Left cardiac atrium (tissue), 4 donors: ENCODE data around the gene PRPF40A. TPM values are rescaled to one million over a fixed set of nuclear protein-coding genes. Genes with fewer than 3 reads are reported as not detected.
A peak's percentile ranks its signal among the peaks of the same experiment; 100 is the strongest.

Experiments used
- ATAC-seq, 2 donors: fragments of 200-7000 bp; cut with Tn5 transposase; one replicate each; pipeline ENCODE4 v1.9.1; 2020; ENCODE audit warnings: mild to moderate bottlenecking in 2 of 2, moderate library complexity in 2 of 2
- DNase-seq: peaks from one replicate; pipeline ENCODE4 v3.0.0-alpha.2; 2020
- intact Hi-C, 2 donors: fragments of 100-400 bp; cut with DNase I; formaldehyde crosslinking; loops; one replicate each; pipeline versions ENCODE4 v1.14.1 to v1.15.1; 2022 to 2023
- total RNA-seq, 2 donors: library from RNA; stranded (reverse); fragmentation: NEBNext Ultra II Directional; extraction: Animal tissue kit (Norgen Biotek cat#: 25700); gene quantifications; one replicate each; pipeline ENCODE4 v1.2.1, GENCODE V29; 2021
- donor health status: DM: no; HTN: yes; CAD: no.
- donor health status: DM: no; HTN: yes; CAD: no; lungs with severe emphysema.
- donor health status: DM: yes; HTN: yes; CAD: no.
- donor health status: Dilated cardiomyopathy.

The PRPF40A gene
- total RNA-seq, 2 donors from 2014 or later = 36.7 to 51.1 TPM

DNA sequence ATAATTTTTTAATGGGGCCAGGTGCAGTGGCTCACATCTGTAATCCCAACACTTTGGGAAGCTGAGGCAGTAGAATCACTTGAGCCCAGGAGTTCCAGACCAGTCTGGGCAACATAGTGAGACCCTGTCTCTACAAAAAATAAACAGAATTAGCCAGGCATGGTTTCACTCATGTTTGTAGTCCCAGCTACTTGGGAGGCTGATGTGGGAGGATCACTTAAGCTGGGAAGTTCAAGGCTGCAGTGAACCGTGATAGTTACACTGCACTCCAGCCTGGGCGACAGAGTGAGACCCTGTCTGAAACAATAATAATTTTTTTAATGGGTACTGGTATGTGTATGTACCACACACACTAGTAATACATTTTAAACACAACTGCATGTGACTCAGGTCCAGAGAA is 3.5 kb upstream of the PRPF40A start:
- DNase-seq (no peak), ATAC-seq (no peak)
- intact Hi-C loops = no loop called here

- DNase-seq (no peak), ATAC-seq (peak in 1 of 2 donors; percentile 15)
- intact Hi-C loops = no loop called here
Observed at GRCh38 chr2:152718909-152719645, 1.8 kb upstream of the PRPF40A start.

- intact Hi-C loops = no loop called here
- DNase-seq (peak; percentile 93), ATAC-seq (peak; percentile 88 to 93)
Observed at GRCh38 chr2:152718076-152718908, 1.0 kb upstream of the PRPF40A start, which contains the start of gene ARL6IP6. Gene ARL6IP6, plus strand, starts transcription at chr2:152718620. Its CDS starts 5 bp downstream, at chr2:152718625.

DNA sequence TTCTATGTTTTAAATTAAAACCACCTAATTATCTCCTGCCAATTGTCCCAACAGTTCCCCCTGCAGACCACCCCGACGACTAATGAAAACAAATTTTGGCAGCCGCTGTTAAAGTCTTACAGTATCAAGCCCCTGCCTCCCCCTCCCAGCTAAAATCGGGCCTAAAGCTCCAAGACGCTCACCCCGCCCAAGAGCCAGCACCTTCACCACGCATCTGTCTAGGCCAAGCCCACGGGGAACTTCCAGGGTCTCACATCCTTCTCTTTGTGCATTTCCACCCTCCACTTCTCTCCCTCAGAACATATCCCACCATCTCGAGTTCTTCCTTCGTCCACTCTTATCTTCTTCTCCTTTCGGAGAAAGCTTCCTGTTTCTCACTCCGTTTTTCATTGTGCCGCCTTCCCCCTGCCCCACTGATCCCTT is 445 bp downstream of the PRPF40A start:
- DNase-seq (no peak), ATAC-seq (no peak)
- intact Hi-C loops = no loop called here

GRCh38 chr2:152715854-152716428 is 1.3 kb downstream of the PRPF40A start:
- DNase-seq (no peak), ATAC-seq (no peak)
- intact Hi-C loops = no loop called here

DNA sequence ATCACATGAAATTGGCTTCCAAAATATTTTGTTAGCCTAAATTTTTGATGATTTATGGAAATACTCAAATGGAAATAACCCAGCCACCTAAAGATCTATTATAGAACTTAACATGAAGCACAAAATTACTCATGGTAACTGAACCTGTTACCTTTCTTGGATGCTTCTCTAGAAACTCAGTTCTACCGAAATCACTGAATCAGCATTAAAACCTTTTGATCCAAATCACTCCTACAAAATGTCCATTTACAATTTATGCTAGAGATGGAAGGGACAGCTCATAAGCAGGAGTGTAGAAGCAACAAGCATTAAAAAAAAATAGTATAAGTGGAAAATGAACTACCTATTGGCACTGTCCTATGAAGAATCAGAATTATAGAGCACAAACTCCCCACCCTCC is 2.1 kb downstream of the PRPF40A start:
- intact Hi-C loops = no loop called here
- ATAC-seq (no peak), DNase-seq (no peak)

DNA sequence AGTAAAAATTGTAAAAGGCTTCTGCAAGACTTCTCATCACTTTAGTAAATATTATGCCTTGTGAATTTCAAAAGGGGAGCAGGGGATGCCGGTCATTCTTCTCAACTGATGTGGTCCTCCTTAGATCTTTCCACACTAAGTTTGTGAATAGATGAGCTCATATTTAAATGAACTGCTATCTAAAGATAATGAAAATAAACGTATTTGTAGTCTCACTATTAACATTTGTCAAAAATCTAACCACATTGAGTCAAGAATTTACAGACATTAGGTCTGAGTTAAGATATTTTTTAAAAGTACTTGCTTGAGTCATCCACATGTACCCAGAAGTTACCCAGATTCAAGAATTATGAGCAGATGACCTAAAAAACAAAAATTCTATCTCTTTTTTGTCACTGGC is 6.5 kb downstream of the PRPF40A start:
- ATAC-seq (no peak), DNase-seq (no peak)
- intact Hi-C loops = no loop called here

DNA sequence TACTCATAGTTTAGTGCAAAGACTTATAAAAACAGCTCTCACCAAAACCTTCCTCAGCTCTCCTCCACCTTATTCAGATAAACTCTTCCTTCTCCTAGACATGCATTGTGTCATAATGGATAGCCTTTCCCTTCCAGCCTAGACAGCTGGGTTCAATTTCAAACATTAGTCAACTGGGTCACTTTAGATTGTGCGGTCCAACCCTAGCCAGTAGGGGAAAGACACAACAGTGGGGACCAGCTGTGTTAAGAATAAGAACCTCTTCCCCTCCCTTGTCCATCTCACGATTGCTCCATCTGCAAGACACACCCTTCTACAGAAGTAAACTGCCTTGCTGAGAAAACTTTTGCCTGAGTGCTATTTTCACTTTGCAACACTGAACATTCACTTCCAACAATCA is 8.5 kb downstream of the PRPF40A start:
- intact Hi-C loops = no loop called here
- DNase-seq = no peak
- ATAC-seq = no peak

- no peak for DNase-seq
- ATAC-seq = no peak
- intact Hi-C loops = no loop called here
Observed at GRCh38 chr2:152706477-152707021, 10.7 kb downstream of the PRPF40A start.

- no peak for DNase-seq
- intact Hi-C loops = no loop called here
- ATAC-seq = no peak
Observed at GRCh38 chr2:152701198-152701597, 16.1 kb downstream of the PRPF40A start.

DNA sequence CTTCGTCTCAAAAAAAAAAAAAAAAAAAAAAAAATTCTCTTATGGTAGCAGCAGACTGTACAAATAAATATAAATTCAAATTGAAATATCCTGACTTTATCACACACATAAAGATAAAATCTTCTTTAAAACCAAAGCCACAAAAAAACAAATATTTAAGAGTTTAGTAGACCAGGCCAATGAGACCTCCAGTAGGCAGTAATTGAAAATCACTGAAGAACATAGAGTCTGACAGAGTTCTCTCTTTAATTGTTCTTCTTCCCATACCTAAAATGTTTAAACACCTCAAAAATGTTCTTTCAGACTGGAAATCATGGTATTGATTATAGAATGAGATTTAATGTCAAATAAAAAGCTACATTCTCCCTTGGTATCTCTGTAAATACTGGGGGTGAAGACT is 20.8 kb downstream of the PRPF40A start:
- no peak for ATAC-seq
- no peak for DNase-seq
- intact Hi-C loops = no loop called here

DNA sequence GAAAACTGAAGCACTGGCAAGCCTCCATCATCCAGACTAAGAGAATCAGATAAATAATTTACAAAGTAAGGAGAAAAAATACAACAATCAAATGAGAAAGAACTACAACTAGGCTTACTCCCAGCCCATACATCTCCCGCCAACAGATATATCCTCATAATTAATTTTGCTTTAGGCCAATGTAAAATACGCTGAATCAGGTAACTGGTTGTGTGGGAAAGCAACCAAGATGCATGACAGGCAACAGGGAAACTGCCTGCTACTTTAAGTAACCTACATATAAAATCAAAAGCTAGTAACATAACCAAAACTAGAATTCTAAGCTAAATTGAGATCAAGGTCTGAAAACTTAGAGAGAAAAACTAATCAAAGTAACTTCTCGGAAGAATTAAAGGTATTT is 21.5 kb downstream of the PRPF40A start:
- DNase-seq (no peak), ATAC-seq (no peak)
- intact Hi-C loops = no loop called here

GRCh38 chr2:152694161-152694661 is 23.1 kb downstream of the PRPF40A start:
- DNase-seq (no peak), ATAC-seq (peak; percentile 47 to 71)
- intact Hi-C loops = no loop called here

GRCh38 chr2:152693033-152693432 is 24.2 kb downstream of the PRPF40A start:
- intact Hi-C loops = no loop called here
- DNase-seq (no peak), ATAC-seq (no peak)

DNA sequence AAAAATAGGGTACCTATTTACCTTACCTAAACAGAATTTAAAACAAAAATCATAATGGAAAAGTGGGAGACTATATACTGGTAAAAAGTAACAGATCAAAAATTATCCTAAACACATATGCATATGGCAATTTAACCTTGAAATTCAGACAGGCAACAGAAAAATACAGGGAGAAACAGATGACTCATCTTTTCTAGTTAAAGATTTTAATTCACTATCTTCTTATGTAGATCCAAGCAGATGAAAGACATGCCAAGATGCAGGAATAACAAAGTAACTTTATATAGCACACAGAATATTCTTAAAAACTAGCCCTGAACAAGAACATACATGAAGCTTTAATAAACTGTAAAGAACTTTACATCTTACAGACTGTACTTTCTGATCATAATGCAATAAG is 30.9 kb downstream of the PRPF40A start:
- ATAC-seq = no peak

GRCh38 chr2:152683400-152683799 is 33.9 kb downstream of the PRPF40A start:
- no peak for DNase-seq
- intact Hi-C loops = no loop called here
- no peak for ATAC-seq

More for the DNA sequence above, 30.9 kb downstream of the PRPF40A start:
- intact Hi-C loops = no loop called here
- no peak for DNase-seq

DNA sequence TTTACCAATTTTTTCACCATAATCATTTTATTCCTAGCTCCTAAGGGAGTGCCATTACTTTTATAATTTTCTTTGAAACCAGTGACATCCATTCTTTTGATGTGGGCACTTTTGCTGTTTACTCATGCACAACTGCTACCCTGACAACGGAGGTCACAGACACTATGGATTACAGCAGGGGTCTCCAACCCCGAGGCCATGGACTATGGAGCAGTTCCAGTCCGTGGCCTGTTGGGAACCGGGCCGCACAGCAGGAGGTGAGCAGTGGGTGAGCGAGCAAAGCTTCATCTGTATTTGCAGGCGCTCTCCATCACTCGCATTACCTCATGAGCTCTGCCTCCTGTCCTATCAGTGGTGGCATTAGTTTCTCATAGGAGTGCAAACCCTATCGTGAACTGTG is 34.6 kb downstream of the PRPF40A start:
- DNase-seq = no peak
- intact Hi-C loops = no loop called here
- no peak for ATAC-seq

- no peak for ATAC-seq
- no peak for DNase-seq
- intact Hi-C loops = no loop called here
Observed at GRCh38 chr2:152678808-152679207, 38.5 kb downstream of the PRPF40A start.

DNA sequence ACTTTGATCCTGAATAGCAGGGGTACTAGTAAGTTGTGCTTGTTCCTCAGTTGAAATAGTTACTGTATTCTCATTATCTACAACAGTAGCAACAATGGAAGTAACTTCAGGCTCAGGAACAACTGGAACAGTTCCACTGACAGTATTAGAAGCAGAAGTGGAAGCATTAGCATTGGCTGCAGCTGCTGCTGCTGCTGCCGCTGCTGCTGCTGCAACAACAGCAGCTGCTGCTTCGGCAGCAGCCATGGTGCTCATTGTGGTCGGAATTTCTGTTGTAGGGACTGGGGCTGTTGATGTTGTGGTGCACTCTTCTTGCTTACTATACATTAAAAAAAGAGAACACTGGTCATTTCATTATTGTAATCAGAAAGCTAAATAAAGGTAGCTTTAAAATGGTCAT is 40.8 kb downstream of the PRPF40A start:
- intact Hi-C loops = no loop called here
- no peak for ATAC-seq

GRCh38 chr2:152674334-152674733 is 42.9 kb downstream of the PRPF40A start:
- DNase-seq (no peak), ATAC-seq (no peak)
- intact Hi-C loops = no loop called here

More for the DNA sequence above, 40.8 kb downstream of the PRPF40A start:
- no peak for DNase-seq
